Activated naive CD4-positive, alpha-beta T cell treated with anti-CD3 and anti-CD28 coated beads for 36 hours (primary cell): ENCODE results near the gene SLC35F1. TPM values are rescaled to one million over a fixed set of nuclear protein-coding genes. Genes with fewer than 3 reads are reported as not detected.

Experiments used
- CTCF ChIA-PET: fragments of 350-600 bp; sonication (Branson Sonifier 250); formaldehyde crosslinking; loops from one replicate; lab custom pipeline; 2021; ENCODE audit warnings: antibody characterized with exemption; lab: Charles Lee
- DNase-seq: peaks from one replicate; pipeline ENCODE4 v3.0.0-alpha.2; 2020
- H3K27ac Mint-ChIP-seq: one replicate; pipeline ENCODE4 v1.8.0; 2021; ENCODE audit warnings: mild to moderate bottlenecking, mixed read lengths
- H3K27me3 Mint-ChIP-seq: one replicate; pipeline ENCODE4 v1.8.0; 2021; ENCODE audit warnings: low read depth, mixed read lengths
- H3K36me3 Mint-ChIP-seq: one replicate; pipeline ENCODE4 v1.8.0; 2021; ENCODE audit warnings: low read depth, mixed read lengths
- H3K4me1 Mint-ChIP-seq: one replicate; pipeline ENCODE4 v1.8.0; 2021; ENCODE audit warnings: low read depth, mixed read lengths
- H3K4me3 Mint-ChIP-seq: one replicate; pipeline ENCODE4 v1.8.0; 2021; ENCODE audit warnings: mild to moderate bottlenecking, moderate library complexity, mixed read lengths
- H3K9me3 Mint-ChIP-seq: one replicate; pipeline ENCODE4 v1.8.0; 2021; ENCODE audit warnings: mixed read lengths
- intact Hi-C: fragments of 100-400 bp; cut with micrococcal nuclease; formaldehyde crosslinking; loops from one replicate; pipeline ENCODE4 v1.15.1; 2023
- total RNA-seq, 2 experiments: library from RNA; stranded (reverse); gene quantifications; one replicate each; pipeline ENCODE4 v1.2.3, GENCODE V29; 2021

Gene SLC35F1
- total RNA-seq, 2 experiments from 2014 or later, result 0.07 TPM; not detected in 1

DNA sequence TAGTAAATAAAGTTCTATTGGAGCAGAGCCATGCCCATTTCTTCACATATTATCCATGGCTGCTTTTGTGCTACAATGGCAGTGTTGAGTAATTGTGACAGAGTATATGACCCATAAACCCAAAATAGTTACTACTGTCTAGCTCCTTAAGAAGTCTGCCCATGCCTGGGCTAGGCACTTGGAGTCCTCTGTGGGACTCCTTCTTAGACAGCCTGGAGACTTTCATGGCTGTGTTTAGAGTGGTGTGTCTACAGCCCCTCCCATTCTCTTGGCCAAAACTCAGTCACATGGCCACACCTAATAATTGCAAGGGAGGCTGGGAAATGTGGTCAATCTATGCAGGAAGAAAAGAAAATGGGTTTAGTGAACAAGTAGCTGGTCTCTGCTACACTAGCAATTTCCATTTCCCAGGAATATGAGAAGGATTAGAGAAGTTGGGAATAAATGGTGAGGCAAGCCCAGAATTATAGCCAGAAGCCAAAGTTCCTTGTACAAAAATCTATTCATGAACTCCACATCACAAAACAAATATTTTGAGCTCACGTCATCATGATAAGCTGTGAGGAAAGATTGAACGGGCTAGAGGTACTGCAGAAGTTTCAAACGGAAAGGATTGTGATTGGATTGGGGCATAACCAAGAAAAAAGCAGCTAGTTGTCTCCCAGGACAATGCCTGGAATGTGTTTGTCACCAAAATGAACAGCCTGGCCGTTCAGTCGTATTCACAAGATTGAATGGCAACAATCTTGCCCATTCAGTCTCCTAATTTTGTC is 389.3 kb downstream of the SLC35F1 start:
- intact Hi-C loops, result no loop called here
- Mint-ChIP-seq H3K9me3 (no peaks in the 10 kb centered on the region), H3K27ac (no peak overlapping the region), H3K4me3 (no peak overlapping the region), H3K36me3 (no peaks in the 10 kb centered on the region), H3K27me3 (peaks cover 7% of the 10 kb centered on the region), H3K4me1 (no peaks in the 10 kb centered on the region)
- no peak for DNase-seq
- CTCF ChIA-PET, result interaction anchor here (0.8 kb wide), 1 partner anchor 14 kb away, joined by 3 read pairs; no protein-coding TSS in a partner anchor

GRCh38 chr6:118297821-118298220 is 390.8 kb downstream of the SLC35F1 start:
- no peak overlapping the region for H3K4me3 Mint-ChIP-seq
- H3K4me1 Mint-ChIP-seq, result no peaks in the 10 kb centered on the region
- peaks cover 7% of the 10 kb centered on the region for H3K27me3 Mint-ChIP-seq
- intact Hi-C loops, result no loop called here
- H3K27ac Mint-ChIP-seq, result no peak overlapping the region
- no peaks in the 10 kb centered on the region for H3K36me3 Mint-ChIP-seq
- DNase-seq, result no peak
- CTCF ChIA-PET, result no interaction called here
- no peaks in the 10 kb centered on the region for H3K9me3 Mint-ChIP-seq

DNA sequence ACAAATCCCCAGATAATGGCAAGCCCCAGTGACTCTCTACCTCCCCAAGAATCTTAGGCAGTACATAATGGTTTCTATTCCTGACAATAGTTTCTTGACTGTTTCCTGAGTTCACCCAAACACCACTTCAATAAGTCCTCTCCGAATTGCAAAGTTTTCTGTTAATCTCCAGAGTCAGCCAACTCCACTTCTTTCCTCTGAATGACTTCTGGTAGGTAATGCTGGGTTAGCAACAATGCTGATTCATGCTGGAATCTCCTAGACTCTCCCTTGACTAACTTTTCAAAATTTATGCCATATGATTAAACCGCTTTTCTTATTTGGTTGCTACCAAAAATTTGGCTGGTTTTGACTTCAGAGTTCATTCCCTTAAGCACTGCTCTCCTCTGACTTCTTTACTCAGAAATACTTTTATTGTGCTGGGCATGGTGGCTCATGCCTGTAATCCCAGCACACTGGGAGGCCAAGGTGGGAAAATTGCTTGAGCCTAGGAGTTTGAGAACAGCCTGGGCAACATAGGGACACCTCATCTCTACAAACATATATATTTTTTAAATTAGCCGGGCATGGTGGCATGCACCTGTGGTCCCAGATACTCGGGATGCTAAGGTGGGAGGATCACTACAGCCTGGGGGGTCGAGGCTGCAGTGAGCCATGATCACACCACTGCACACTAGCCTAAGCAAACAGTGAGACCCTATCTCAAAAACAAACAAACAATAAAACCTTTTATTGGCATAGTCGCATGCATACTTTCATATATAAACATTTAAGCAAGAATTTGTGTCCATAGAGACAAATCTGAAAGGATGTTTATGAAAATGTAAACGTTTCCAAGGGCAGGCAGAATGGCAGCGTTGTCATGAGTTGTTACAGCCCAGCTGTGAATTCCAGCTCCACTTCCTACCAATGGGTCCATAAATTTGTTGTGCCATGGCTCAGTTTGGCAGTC is 391.7 kb downstream of the SLC35F1 start:
- peaks cover 7% of the 10 kb centered on the region for H3K27me3 Mint-ChIP-seq
- H3K9me3 Mint-ChIP-seq, result no peaks in the 10 kb centered on the region
- CTCF ChIA-PET, result no interaction called here
- H3K4me1 Mint-ChIP-seq, result no peaks in the 10 kb centered on the region
- no peak for DNase-seq
- no peaks in the 10 kb centered on the region for H3K36me3 Mint-ChIP-seq
- H3K4me3 Mint-ChIP-seq, result no peak overlapping the region
- H3K27ac Mint-ChIP-seq, result no peak overlapping the region
- intact Hi-C loops, result no loop called here

DNA sequence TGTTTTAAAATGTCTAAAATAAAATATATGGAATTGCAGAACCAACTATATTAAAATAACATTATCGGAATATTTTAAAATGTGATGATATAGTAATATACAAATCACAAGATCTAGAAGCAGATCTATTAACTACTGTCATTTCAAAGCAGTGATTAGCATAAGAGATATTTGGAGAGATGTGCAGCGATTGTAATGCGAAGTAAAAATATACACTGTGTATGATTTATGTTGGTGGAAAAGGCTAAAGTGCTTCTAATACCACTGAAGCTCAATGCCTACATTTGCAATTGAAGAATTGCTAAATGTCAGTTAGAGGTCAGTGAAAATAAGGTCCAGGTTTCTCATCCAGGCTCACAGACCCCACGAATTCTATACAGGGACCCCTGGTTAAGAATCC is 392.4 kb downstream of the SLC35F1 start:
- peaks cover 7% of the 10 kb centered on the region for H3K27me3 Mint-ChIP-seq
- no peak overlapping the region for H3K27ac Mint-ChIP-seq
- CTCF ChIA-PET, result no interaction called here
- H3K4me1 Mint-ChIP-seq, result no peaks in the 10 kb centered on the region
- H3K9me3 Mint-ChIP-seq, result no peaks in the 10 kb centered on the region
- H3K36me3 Mint-ChIP-seq, result no peaks in the 10 kb centered on the region
- DNase-seq, result no peak
- no peak overlapping the region for H3K4me3 Mint-ChIP-seq
- intact Hi-C loops, result no loop called here

DNA sequence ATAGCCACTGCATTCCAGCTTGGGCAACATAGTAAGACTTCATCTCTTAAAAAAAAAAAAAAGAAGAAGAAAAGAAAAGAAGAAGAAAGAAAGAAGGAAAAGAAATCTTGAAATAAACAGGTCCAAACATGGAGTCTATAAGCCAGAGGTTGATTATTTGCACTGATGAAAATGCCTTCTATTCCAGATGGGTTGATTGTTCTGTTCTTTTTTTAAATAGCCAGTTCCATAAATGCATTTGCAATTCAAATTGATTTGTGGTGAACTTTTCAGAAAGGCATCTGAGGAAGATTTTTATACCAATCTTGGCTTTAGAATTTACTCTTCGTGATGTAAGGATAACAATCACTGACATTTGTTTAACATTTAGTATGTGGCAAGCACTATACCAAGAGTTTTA is 397.3 kb downstream of the SLC35F1 start:
- H3K4me1 Mint-ChIP-seq, result no peaks in the 10 kb centered on the region
- intact Hi-C loops, result no loop called here
- no peak for DNase-seq
- H3K27ac Mint-ChIP-seq, result no peak overlapping the region
- H3K27me3 Mint-ChIP-seq, result no peaks in the 10 kb centered on the region
- H3K9me3 Mint-ChIP-seq, result no peaks in the 10 kb centered on the region
- no peak overlapping the region for H3K4me3 Mint-ChIP-seq
- no peaks in the 10 kb centered on the region for H3K36me3 Mint-ChIP-seq
- CTCF ChIA-PET, result no interaction called here

DNA sequence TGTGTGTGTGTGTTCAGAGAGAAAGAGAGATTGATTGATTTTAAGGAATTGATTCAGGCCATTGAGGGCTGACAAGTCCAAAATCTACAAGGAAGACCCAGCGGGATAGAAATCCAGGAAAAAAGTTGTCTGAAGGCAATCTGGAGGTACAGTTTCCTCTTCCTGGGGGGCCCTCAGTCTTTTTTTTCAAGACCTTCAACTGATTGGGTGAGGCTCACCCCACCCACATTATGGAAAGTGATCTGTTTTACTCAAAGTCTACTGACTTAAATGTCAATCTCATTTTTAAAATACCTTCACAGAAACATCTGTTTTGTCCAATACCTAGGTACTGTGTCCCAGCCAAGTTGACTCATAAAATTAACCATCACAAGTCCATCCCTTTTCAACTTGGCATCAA is 398.0 kb downstream of the SLC35F1 start:
- no peaks in the 10 kb centered on the region for H3K27me3 Mint-ChIP-seq
- H3K36me3 Mint-ChIP-seq, result no peaks in the 10 kb centered on the region
- no peak overlapping the region for H3K27ac Mint-ChIP-seq
- H3K4me1 Mint-ChIP-seq, result no peaks in the 10 kb centered on the region
- intact Hi-C loops, result no loop called here
- H3K4me3 Mint-ChIP-seq, result no peak overlapping the region
- no peaks in the 10 kb centered on the region for H3K9me3 Mint-ChIP-seq
- DNase-seq, result no peak
- CTCF ChIA-PET, result no interaction called here

DNA sequence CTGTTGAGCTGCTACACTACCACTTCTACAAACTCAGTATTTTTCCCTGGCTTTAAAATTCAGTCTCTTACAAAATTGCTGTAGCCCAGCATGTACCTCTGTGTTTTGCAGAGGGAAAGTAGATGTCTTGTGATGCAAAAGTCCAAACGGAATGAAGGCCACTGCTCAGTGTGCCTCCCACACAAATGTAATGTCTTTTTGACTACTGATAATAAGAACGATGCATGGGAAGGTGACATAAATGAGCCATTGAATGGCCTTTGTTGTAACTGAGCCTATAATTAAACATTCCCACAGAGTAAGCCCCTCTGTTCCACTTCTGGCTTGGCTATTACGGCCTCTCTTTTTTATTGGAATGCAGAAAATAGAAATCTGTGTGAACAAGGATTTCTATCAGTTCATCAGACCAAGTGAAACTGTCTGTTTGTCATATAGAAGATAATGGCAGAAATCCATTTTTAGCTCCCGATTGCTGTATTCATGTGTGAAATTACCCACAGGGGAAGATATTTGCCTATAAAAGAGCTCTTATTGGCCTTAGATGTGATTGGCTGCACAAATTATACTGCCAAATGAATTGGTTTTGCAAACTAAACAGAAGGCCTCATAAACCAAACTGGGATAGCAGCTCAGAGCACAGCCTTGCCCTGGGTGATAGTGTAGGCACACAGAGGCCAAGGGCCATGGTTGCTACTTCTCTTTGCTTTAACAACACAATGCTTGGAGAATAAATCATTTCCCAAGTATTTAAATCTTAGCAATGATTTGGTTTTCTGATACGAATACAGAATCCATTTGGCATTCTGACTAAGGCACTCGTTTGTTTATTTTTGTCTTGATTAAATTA is 399.6 kb downstream of the SLC35F1 start:
- Mint-ChIP-seq H3K36me3 (no peaks in the 10 kb centered on the region), H3K27ac (no peak overlapping the region), H3K4me1 (no peaks in the 10 kb centered on the region), H3K9me3 (no peaks in the 10 kb centered on the region), H3K27me3 (no peaks in the 10 kb centered on the region), H3K4me3 (no peak overlapping the region)
- intact Hi-C loops, result no loop called here
- CTCF ChIA-PET, result interaction anchor here (0.7 kb wide), 1 partner anchor 63 kb away, joined by 4 read pairs; no protein-coding TSS in a partner anchor
- no peak for DNase-seq

GRCh38 chr6:118307581-118307980 is 400.5 kb downstream of the SLC35F1 start:
- no peaks in the 10 kb centered on the region for H3K36me3 Mint-ChIP-seq
- H3K27ac Mint-ChIP-seq, result no peak overlapping the region
- H3K27me3 Mint-ChIP-seq, result no peaks in the 10 kb centered on the region
- intact Hi-C loops, result no loop called here
- no peaks in the 10 kb centered on the region for H3K4me1 Mint-ChIP-seq
- CTCF ChIA-PET, result no interaction called here
- DNase-seq, result no peak
- no peaks in the 10 kb centered on the region for H3K9me3 Mint-ChIP-seq
- H3K4me3 Mint-ChIP-seq, result no peak overlapping the region

DNA sequence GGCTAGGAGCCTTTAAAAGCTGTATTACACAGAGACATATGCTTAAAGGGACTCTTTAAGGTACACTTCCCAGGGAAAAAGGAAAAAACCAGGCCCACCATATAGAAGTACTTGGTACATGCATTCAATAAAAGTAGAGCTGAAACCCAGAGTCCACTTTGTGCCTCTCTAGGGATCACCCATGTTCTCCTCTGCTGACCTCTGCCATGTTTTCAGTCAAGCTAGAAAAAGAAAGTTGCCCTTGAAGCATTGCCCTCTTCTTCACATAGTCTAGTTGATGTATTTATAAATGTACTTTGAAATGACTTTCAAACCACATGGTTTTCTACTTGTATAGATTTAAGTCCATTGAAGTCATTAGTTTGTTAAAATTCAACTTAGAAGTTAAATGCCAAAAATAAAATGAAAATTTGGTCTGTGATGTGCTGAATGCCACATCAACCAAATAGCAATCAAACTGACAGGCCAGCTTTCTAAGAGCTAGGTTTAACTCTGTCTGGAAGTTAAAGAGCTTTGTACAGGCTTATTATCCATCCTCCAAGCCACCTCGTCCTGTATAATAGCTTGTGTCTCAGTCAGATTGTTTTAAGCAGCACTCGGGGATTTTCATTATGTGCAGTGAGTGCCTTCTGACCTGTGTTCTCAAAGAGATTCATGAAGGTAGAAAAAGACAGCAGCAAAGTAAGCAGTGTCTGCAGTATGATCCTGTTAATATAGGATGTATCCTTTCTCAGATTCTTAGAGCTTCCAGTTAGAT is 402.5 kb downstream of the SLC35F1 start:
- intact Hi-C loops, result no loop called here
- Mint-ChIP-seq H3K4me1 (no peaks in the 10 kb centered on the region), H3K27me3 (no peaks in the 10 kb centered on the region), H3K4me3 (no peak overlapping the region), H3K27ac (no peak overlapping the region), H3K36me3 (no peaks in the 10 kb centered on the region), H3K9me3 (no peaks in the 10 kb centered on the region)
- no peak for DNase-seq
- CTCF ChIA-PET, result interaction anchor here (0.6 to 1.6 kb wide), 3 partner anchors 9 to 74 kb away, joined by 3 to 5 read pairs (median 3); no protein-coding TSS in a partner anchor

DNA sequence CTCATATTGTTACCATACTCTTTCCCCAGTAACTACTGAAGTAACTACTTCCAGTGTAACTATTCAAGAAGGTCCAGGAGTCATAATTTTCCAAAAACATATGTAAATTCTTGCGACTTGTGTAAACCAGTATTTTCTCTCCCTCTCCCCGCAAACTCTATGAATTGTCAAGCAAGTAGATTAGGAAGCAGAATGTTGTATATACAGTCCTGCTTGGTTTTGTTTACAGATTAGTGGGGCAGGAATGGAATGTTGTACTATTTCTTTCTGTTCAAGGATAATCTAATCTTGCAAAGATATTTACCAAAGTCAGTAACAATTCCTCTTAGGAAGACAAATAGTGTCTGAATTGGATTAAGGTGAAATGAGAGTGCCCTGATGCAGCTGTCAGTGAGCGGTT is 406.1 kb downstream of the SLC35F1 start:
- Mint-ChIP-seq H3K36me3 (no peaks in the 10 kb centered on the region), H3K4me1 (no peaks in the 10 kb centered on the region), H3K4me3 (no peak overlapping the region), H3K9me3 (no peaks in the 10 kb centered on the region), H3K27me3 (no peaks in the 10 kb centered on the region), H3K27ac (no peak overlapping the region)
- intact Hi-C loops, result no loop called here
- DNase-seq, result no peak
- CTCF ChIA-PET, result no interaction called here

- Mint-ChIP-seq H3K4me3 (no peak overlapping the region), H3K9me3 (no peaks in the 10 kb centered on the region), H3K4me1 (no peaks in the 10 kb centered on the region), H3K36me3 (no peaks in the 10 kb centered on the region), H3K27ac (no peak overlapping the region), H3K27me3 (no peaks in the 10 kb centered on the region)
- CTCF ChIA-PET, result no interaction called here
- intact Hi-C loops, result no loop called here
- DNase-seq, result no peak
Measured at GRCh38 chr6:118313762-118314161, 406.7 kb downstream of the SLC35F1 start.
